ENCODE results near the gene ZNF384. TPM values are rescaled to one million over a fixed set of nuclear protein-coding genes. Genes with fewer than 3 reads are reported as not detected.
"Not testable (repeated sequence)": the region's sequence is repeated elsewhere in the genome, so short reads cannot be mapped to it uniquely, and the experiment has no call there.

Gene ZNF384
- total and polyA plus RNA-seq, 10 donors: 18.9 to 79.8 (median 50.0) TPM

DNA sequence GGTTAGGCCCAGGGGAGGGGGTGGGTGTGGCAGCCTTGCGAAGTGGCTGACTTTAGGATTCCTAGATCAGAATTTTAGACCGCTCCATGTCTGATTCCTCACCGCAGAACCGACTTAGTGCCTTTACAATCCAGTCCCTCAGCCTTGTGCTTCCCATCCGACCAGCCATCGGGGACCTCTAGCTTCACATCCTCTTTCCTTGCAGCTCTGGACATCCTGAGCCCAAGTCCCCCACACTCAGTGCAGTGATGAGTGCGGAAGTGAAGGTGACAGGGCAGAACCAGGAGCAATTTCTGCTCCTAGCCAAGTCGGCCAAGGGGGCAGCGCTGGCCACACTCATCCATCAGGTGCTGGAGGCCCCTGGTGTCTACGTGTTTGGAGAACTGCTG lies 35.2 kb upstream of the ZNF384 start:
- no peaks in the 10 kb centered on the region for H3K27me3 ChIP-seq (replicated peaks in 1 of 7)
- intact Hi-C loops (cut with DNase I; ENCODE audit: low total_unique reads): no loop called here
- H3K27ac ChIP-seq: peak overlapping the region; percentile 75 to 95 (median 92)

DNA sequence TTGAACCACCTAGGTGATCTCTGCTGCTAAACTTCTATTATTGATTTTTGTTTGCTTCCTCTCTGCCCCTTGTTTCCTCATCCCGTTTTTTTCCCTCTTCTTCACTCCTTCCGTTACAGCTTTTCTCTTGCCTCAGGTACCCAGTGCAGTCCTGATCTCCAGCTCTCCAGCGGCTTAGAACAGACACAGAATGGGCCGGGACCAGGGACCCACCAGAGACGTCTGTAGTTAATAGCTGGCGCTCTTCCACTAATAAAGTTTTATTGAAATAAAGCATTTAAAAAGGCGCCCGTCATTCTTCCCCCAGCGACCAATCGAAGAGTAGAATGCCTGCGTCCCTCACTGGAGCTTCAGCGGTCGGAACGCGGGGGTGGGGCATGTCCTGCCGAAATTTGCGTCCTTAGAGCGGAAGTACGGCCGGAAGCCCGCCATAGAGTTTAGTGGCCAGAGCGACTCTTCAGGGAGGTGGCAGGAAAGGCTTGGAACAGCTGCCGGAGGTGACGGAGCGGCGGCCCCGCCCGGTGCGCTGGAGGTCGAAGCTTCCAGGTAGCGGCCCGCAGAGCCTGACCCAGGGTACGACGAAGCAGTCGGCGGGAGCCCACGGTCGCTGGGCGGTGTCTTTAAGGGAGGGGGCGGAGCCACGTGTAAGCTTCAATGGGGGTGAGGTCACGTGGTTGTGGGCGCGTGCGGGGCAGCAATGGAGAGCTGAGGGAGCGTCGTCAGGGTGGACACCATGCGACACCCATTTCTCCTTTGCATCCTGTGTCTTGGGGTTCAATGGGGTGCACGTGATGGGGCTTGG lies 34.6 kb upstream of the ZNF384 start, which contains the start of gene COPS7A:
Gene COPS7A, plus strand, starts transcription at position 440 of the 802 bp plus-strand sequence. CDS start 611 bp downstream, outside the sequence.
- peak; percentile 100 for DNase-seq
- H3K4me1 ChIP-seq: peaks cover 7 to 49% (median 17%) of the 10 kb centered on the region in 6 donors
- 0 to 1% (median 0%) methylated on average over 36 to 49 of the region's 49 CpGs for WGBS, 5 donors
- H3K27ac ChIP-seq: peak within 1 kb of the TSS; percentile 75 to 95 (median 92)
- H3K36me3 ChIP-seq: peaks cover 0 to 35% (median 15%) of the 10 kb centered on the region in 6 donors
- no peaks in the 10 kb centered on the region for H3K9me3 ChIP-seq
- TF ChIP-seq POLR2AphosphoS5 (IDR thresholded peaks at IDR 0.05) (peak; percentile 94 to 97 (median 94)), POLR2A (IDR thresholded peaks at IDR 0.05) (peak in 1 of 3 donors; percentile 55)
- TF ChIP-seq, protein P1, sequence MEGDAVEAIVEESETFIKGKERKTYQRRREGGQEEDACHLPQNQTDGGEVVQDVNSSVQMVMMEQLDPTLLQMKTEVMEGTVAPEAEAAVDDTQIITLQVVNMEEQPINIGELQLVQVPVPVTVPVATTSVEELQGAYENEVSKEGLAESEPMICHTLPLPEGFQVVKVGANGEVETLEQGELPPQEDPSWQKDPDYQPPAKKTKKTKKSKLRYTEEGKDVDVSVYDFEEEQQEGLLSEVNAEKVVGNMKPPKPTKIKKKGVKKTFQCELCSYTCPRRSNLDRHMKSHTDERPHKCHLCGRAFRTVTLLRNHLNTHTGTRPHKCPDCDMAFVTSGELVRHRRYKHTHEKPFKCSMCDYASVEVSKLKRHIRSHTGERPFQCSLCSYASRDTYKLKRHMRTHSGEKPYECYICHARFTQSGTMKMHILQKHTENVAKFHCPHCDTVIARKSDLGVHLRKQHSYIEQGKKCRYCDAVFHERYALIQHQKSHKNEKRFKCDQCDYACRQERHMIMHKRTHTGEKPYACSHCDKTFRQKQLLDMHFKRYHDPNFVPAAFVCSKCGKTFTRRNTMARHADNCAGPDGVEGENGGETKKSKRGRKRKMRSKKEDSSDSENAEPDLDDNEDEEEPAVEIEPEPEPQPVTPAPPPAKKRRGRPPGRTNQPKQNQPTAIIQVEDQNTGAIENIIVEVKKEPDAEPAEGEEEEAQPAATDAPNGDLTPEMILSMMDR (IDR thresholded peaks at IDR 0.05 in 8 of 11, conservative IDR thresholded peaks at IDR 0.05 in 3 of 11): peak in 5 of 11 experiments; percentile 19 to 52 (median 27)
- peak within 1 kb of the TSS; percentile 35 to 84 (median 58) for H3K4me3 ChIP-seq
- H3K27me3 ChIP-seq (replicated peaks in 1 of 7): no peaks in the 10 kb centered on the region
- intact Hi-C loops (cut with DNase I; ENCODE audit: low total_unique reads): no loop called here

More for the DNA sequence above, 35.2 kb upstream of the ZNF384 start:
- H3K36me3 ChIP-seq: peaks cover 0 to 41% (median 21%) of the 10 kb centered on the region in 6 donors
- peak; percentile 84 for DNase-seq
- TF ChIP-seq, protein P1 (IDR thresholded peaks at IDR 0.05 in 8 of 11, conservative IDR thresholded peaks at IDR 0.05 in 3 of 11): no peak
- TF ChIP-seq POLR2AphosphoS5 (IDR thresholded peaks at IDR 0.05) (no peak), POLR2A (IDR thresholded peaks at IDR 0.05) (no peak)
- H3K4me1 ChIP-seq: peaks cover 7 to 53% (median 17%) of the 10 kb centered on the region in 6 donors
- no peaks in the 10 kb centered on the region for H3K9me3 ChIP-seq
- H3K4me3 ChIP-seq: peak overlapping the region; percentile 35 to 84 (median 58)
- WGBS, 5 donors: 4 to 12% (median 7%) methylated on average over 10 of the region's 10 CpGs

DNA sequence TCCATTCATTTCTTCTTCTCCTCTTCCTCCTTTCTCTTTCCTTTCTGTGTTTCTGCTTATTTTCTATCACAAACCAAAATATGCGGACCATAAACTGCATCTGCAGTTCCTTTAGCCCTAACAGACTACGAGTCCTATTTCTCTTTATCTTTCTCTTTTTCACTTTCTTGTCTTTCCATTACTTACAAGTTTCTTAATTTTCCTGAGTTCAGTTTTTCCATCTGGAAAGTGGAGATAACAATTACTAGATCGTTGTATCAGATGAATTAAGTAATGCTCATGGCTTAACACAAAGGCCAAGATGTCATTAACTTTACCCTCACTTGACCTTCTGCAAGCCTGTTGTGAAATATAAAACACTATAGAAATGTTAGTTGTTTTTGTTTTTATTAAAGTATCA lies 33.7 kb upstream of the ZNF384 start:
- 74 to 84% (median 78%) methylated on average over 3 of the region's 3 CpGs for WGBS, 5 donors
- no peak for TF ChIP-seq POLR2A (IDR thresholded peaks at IDR 0.05)
- TF ChIP-seq, protein P1 (IDR thresholded peaks at IDR 0.05 in 8 of 11, conservative IDR thresholded peaks at IDR 0.05 in 3 of 11): no peak
- TF ChIP-seq POLR2AphosphoS5 (IDR thresholded peaks at IDR 0.05): no peak
- Histone ChIP-seq H3K9me3 (no peaks in the 10 kb centered on the region), H3K36me3 (peaks cover 0 to 25% (median 6%) of the 10 kb centered on the region in 6 donors), H3K27me3 (replicated peaks in 1 of 7) (no peaks in the 10 kb centered on the region), H3K4me3 (no peak overlapping the region), H3K27ac (peak overlapping the region in 2 of 8 donors; percentile 92 to 95), H3K4me1 (peaks cover 7 to 45% (median 15%) of the 10 kb centered on the region in 6 donors)
- no peak for DNase-seq
- intact Hi-C loops (cut with DNase I; ENCODE audit: low total_unique reads): no loop called here

DNA sequence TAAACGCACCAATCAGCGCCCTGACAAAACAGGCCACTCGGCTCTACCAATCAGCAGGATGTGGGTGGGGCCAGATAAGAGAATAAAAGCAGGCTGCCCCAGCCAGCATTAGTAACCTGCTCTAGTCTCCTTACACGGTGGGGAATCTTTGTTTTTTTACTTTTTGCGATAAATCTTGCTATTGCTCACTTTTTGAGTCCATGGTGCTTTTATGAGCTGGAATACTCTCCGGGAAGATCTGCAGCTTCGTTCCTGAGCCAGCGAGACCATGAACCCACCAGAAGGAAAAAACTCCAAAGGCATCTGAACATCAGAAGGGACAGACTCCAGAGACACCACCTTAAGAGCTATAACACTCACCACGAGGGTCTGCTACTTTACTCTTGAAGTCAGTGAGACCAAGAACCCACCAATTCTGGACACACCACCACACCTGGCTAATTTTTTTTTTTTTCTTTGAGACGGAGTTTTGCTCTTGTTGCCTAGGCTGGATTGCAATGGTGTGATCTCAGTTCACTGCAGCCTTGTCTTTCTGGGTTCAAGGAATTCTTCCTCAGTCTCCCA lies 27.8 kb upstream of the ZNF384 start:
- no peaks in the 10 kb centered on the region for H3K36me3 ChIP-seq
- TF ChIP-seq POLR2AphosphoS5 (IDR thresholded peaks at IDR 0.05): no peak
- TF ChIP-seq, protein P1 (IDR thresholded peaks at IDR 0.05 in 8 of 11, conservative IDR thresholded peaks at IDR 0.05 in 3 of 11): no peak

DNA sequence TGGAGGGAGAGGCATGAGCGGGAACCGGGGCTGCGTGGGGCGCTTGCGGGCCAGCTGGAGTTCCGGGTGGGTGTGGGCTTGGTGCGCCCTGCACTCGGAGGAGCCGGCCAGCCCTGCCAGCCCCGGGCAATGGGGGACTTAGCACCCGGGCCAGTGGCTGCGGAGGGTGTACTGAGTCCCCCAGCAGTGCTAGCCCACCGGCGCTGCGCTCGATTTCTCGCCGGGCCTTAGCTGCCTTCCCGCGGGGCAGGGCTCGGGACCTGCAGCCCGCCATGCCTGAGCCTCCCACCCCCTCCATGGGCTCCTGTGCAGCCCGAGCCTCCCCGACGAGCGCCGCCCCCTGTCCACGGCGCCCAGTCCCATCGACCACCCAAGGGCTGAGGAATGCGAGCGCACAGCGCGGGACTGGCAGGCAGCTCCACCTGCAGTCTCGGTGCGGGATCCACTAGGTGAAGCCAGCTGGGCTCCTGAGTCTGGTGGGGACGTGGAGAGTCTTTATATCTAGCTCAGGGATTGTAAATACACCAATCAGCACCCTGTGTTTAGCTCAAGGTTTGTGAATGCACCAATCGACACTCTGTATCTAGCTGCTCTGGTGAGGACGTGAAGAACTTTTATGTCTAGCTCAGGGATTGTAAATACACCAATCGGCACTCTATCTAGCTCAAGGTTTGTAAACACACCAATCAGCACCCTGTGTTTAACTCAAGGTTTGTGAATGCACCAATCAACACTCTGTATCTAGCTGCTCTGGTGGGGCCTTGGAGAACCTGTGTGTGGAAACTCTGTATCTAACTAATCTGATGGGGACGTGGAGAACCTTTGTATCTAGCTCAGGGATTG lies 27.1 kb upstream of the ZNF384 start:
- H3K27ac ChIP-seq; intact Hi-C loops (cut with DNase I; ENCODE audit: low total_unique reads); H3K4me3 ChIP-seq; H3K9me3 ChIP-seq; H3K36me3 ChIP-seq; DNase-seq; H3K4me1 ChIP-seq: not testable (repeated sequence)
- H3K27me3 ChIP-seq (replicated peaks in 1 of 7): peaks cover 0 to 36% (median 3%) of the 10 kb centered on the region in 7 donors
- 89 to 97% (median 92%) methylated on average over 10 to 34 of the region's 41 CpGs for WGBS, 5 donors

More for the DNA sequence above, 27.8 kb upstream of the ZNF384 start:
- DNase-seq: no peak
- peaks cover 0 to 31% (median 3%) of the 10 kb centered on the region in 7 donors for H3K27me3 ChIP-seq (replicated peaks in 1 of 7)
- intact Hi-C loops (cut with DNase I; ENCODE audit: low total_unique reads): no loop called here
- 77 to 93% (median 85%) methylated on average over 8 to 9 of the region's 10 CpGs for WGBS, 5 donors
- no peak overlapping the region for H3K4me3 ChIP-seq
- no peaks in the 10 kb centered on the region for H3K4me1 ChIP-seq
- no peaks in the 10 kb centered on the region for H3K9me3 ChIP-seq
- H3K27ac ChIP-seq: no peak overlapping the region
